GM10248 (cell line): ENCODE data around the gene HHATL.
A peak's percentile ranks its signal among the peaks of the same experiment; 100 is the strongest.

ENCODE experiments used
- CTCF ChIA-PET: fragments of 300-600 bp; sonication (Branson Sonifier 250); formaldehyde crosslinking; extraction: SDS; loops from one replicate; lab custom pipeline; 2021; ENCODE audit warnings: antibody characterized with exemption; lab: Yijun Ruan, JAX
- POLR2A ChIA-PET: fragments of 350-650 bp; sonication (Branson Sonifier 250); formaldehyde crosslinking; extraction: SDS; loops from one replicate; lab custom pipeline; 2020; ENCODE audit warnings: antibody characterized with exemption; lab: Yijun Ruan, JAX
- DNase-seq: peaks from one replicate; pipeline ENCODE4 v3.0.0; 2012; ENCODE audit errors: extremely low spot score
- TF ChIP-seq, protein P1 (sequence below): IDR thresholded peaks from 2 replicates; pipeline ENCODE4 v1.5.1; 2012; ENCODE audit warnings: mild to moderate bottlenecking, low read depth; ENCODE audit errors: extremely low read depth, missing control alignments, control extremely low read depth

HHATL gene

DNA sequence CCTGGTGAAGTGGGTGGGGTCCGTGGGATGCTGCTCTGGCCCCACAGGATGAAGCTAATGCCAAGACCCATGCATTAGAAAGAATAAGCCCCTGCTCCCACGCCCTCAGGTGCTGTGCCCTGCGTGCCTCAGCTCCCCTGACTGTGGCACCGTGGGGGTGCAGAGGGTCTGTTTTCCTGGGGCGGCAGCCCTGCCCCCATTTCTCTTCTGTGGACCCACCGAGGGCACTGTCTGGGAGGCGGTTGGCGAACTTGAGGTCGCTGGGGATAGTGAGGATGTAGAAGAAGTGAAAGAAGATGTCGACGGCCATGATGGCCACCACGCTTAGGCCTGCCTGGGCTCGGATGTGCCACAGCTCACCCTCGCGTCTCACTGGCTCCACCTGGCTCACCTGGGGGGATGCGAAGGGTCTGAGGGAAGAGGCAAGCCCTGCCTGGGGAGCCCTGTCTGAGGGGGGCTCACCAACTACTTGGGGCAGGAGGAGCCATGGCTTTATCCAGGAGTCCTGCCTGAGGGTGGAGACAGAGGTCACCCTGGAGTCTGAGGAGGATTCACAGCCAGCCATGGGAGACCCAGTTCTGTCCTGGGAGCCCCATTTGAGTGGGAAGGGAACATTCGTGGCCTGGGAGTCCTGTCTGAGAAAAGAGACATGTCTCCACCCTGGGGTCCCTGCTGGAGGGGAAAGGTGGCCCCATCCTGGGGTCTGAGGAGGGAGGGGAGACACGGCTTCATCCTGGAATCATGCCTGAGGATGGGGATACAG is 5.1 kb downstream of the HHATL start:
- TF ChIP-seq, protein P1, sequence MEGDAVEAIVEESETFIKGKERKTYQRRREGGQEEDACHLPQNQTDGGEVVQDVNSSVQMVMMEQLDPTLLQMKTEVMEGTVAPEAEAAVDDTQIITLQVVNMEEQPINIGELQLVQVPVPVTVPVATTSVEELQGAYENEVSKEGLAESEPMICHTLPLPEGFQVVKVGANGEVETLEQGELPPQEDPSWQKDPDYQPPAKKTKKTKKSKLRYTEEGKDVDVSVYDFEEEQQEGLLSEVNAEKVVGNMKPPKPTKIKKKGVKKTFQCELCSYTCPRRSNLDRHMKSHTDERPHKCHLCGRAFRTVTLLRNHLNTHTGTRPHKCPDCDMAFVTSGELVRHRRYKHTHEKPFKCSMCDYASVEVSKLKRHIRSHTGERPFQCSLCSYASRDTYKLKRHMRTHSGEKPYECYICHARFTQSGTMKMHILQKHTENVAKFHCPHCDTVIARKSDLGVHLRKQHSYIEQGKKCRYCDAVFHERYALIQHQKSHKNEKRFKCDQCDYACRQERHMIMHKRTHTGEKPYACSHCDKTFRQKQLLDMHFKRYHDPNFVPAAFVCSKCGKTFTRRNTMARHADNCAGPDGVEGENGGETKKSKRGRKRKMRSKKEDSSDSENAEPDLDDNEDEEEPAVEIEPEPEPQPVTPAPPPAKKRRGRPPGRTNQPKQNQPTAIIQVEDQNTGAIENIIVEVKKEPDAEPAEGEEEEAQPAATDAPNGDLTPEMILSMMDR, result no peak
- CTCF ChIA-PET, result no interaction called here
- DNase-seq, result no peak
- POLR2A ChIA-PET, result no interaction called here

DNA sequence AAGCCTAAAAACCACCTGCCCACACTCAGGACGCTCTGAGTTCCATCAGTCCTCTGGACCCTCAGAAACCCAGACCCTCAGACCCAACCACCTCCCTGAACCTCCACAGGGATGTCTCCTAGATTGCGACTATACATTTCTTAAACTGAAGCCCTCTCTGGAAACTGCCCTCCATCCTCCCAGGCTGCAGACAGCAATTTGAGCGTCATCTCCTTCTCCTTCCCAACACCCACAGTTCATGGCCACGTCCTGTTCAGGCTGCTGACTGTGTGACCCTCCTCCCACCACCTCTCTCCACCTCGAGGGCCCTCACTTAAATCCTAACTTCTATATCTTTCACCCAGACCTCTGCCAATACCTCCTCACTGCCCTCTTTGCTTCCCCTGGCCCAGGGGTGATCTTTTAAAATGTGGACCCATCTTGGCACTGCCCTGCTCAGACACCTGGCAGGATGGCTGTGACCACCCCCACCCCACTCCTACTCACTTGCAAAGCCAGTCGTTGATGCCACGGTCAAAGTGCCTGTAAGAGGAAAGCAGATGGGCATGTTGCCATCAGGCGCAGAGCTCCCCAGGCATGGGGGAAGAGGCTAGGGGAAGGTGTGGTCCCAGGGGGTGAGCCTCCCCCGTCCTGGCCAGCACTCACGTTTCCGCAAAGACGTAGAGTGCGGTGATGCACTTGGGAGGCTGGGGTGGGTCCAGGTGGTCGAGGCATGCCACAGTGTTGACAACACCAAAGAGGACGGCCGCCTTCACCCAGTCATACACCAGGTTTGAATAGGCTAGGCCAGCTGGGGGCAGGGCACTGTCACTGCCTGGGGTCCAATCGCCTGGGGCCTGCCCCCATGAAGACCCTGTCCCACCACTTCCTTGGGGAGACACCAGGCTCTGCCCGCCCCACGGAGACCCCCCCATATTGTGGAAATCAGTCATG is 6.0 kb downstream of the HHATL start:
- POLR2A ChIA-PET, result no interaction called here
- CTCF ChIA-PET, result no interaction called here
- TF ChIP-seq, protein P1, result no peak
- DNase-seq, result no peak

DNA sequence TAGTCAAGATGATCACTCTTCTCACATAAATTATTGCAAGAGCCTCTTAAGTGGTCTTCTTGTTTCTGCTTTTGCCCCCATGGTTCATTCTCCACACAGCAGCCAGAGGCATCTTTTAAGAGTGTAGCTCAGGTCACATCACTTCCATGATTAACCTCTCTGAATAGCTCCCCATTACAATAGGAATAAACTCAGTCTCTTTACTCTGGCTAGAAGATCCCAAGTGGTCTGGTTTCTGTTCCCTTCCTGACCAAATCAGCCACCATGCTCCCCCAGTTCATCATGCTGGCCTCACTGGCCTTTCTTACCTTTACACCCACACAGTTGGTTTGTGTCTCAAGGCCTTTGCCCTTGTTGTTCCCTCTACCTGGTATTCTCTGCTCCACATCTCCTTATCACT is 8.2 kb downstream of the HHATL start:
- CTCF ChIA-PET, result interaction anchor here (2.5 kb wide), 1 partner anchor 11 kb away, joined by 7 read pairs; no protein-coding TSS in a partner anchor
- POLR2A ChIA-PET, result no interaction called here
- TF ChIP-seq, protein P1, result no peak
- no peak for DNase-seq

DNA sequence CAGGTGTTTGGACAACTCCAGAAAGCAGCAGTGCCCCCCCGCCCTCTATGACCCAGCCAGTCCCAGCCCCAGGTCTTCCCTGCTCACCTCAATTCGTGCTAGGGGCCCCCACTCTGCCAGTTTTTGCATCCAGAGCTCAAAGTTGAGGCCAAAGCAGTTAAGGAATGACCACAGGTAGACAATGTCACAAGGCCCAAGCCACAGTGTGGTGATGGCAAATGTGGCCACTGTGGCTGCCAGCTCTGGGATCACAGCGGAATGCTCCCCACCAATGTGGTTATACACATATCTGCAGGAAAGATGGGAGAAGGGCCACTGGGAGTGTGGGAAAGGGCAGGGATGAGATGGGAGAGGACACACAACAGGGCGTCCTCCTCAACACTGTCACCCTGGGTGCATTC is 9.1 kb downstream of the HHATL start:
- ChIA-PET POLR2A (no interaction called here), CTCF (interaction anchor here (1.0 to 2.5 kb wide), 2 partner anchors 10 to 50 kb away, joined by 3 to 7 read pairs; no protein-coding TSS in a partner anchor)
- no peak for DNase-seq

DNA sequence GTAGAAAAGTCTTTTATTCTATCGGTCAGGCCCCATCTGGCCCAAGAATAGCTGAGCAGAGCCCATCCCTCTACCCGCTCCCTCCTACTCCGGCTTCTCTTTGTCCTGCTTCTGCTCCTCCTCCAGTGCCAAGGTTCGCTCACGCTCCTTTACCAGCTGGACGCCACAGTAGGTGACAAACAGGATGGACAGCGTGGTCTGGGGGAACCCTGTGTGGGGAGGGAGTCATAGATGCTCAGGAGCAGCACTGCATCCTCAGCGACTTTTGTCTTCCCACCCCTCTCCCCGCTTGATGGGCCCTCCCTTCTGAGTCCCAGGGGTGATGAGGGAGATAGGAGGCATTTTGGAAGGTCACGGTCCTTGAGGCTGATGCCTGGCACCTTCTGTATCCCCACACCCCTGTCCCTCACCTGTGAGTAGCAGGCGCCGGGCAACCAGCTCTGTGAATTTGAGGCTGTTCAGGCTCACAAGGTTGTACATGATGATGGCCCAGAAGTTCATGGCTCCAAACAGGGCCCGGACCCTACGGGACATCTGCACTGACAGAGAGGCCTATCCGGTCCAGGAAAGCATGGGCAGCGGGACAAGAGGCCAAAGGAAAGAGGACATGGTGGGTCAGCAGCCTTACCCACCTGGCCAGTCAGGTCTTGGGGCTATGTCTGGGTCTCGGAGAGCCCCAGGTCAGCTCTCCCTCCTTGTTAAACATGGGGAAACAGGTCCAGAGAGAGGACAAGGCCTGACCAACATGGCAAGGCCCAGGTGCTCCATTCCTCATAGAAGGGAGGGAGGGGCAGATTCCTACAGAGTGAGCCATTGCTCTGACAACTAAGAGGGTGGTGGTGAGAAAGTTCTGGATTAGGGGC is 9.7 kb downstream of the HHATL start:
- POLR2A ChIA-PET, result no interaction called here
- CTCF ChIA-PET, result interaction anchor here (1.0 to 2.5 kb wide), 2 partner anchors 9 to 50 kb away, joined by 3 to 7 read pairs; no protein-coding TSS in a partner anchor
- peak; percentile 13 for DNase-seq
- TF ChIP-seq, protein P1, result no peak

More for the DNA sequence above, 9.1 kb downstream of the HHATL start:
- TF ChIP-seq, protein P1, result no peak
